B cell (primary cell): ENCODE results near the gene THEMIS. TPM values are rescaled to one million over a fixed set of nuclear protein-coding genes. Genes with fewer than 3 reads are reported as not detected.

Experiments used
- ATAC-seq: fragments of 200-7000 bp; cut with Tn5 transposase; one replicate; pipeline ENCODE4 v1.10.0; 2021; ENCODE audit warnings: low read depth, mild to moderate bottlenecking, moderate number of reproducible peaks, moderate library complexity
- CTCF ChIA-PET: fragments of 350-600 bp; sonication (Branson Sonifier 250); formaldehyde crosslinking; loops from one replicate; lab custom pipeline; 2021; ENCODE audit warnings: antibody characterized with exemption, inconsistent platforms; lab: Charles Lee
- POLR2A ChIA-PET: fragments of 350-600 bp; sonication (Branson Sonifier 250); formaldehyde crosslinking; loops from one replicate; lab custom pipeline; 2021; ENCODE audit warnings: antibody characterized with exemption; lab: Charles Lee
- DNase-seq: peaks from one replicate; pipeline ENCODE4 v3.0.0; 2013
- H2AFZ ChIP-seq: 2 replicates; pipeline ENCODE4 v1.6.1; 2012; ENCODE audit warnings: mild to moderate bottlenecking, low read depth, low read length; ENCODE audit not compliant: insufficient read depth, poor library complexity, severe bottlenecking
- H3K27ac ChIP-seq, 2 donors: 1 replicate in 1 of 2; 2 replicates in 1 of 2; pipeline ENCODE4 v1.5.1; 2012 to 2013; ENCODE audit warnings: low read length in 2 of 2, mild to moderate bottlenecking in 2 of 2, moderate library complexity in 1 of 2
- H3K27me3 ChIP-seq, 4 experiments: fragments of 200-600 bp in 1 of 4; sonication (generic) in 1 of 4; replicated peaks in 1 of 4; 1 replicate in 2 of 4; 2 replicates in 2 of 4; pipeline versions ENCODE4 v1.6.1 to v1.7.0; 2013 to 2016; ENCODE audit warnings: low read length in 3 of 4, mild to moderate bottlenecking in 2 of 4, mixed read lengths in 1 of 4, moderate library complexity in 1 of 4; ENCODE audit not compliant: insufficient read depth in 4 of 4, control insufficient read depth in 3 of 4; ENCODE audit errors: control extremely low read depth in 1 of 4
- H3K36me3 ChIP-seq, 2 experiments: replicated peaks in 1 of 2; 1 replicate in 1 of 2; 2 replicates in 1 of 2; pipeline versions ENCODE4 v1.6.1 to v1.7.1; 2013; ENCODE audit warnings: low read length in 1 of 2; ENCODE audit not compliant: insufficient read depth in 2 of 2, control insufficient read depth in 1 of 2; ENCODE audit errors: control extremely low read depth in 1 of 2, extremely low read depth in 1 of 2
- H3K4me1 ChIP-seq, 2 donors: fragments of 200-600 bp in 1 of 2; sonication (generic) in 1 of 2; 1 replicate in 1 of 2; 2 replicates in 1 of 2; pipeline versions ENCODE4 v1.5.1 to v1.6.1; 2013 to 2017; ENCODE audit warnings: low read length in 2 of 2; ENCODE audit not compliant: control insufficient read depth in 2 of 2, insufficient read depth in 2 of 2
- H3K4me2 ChIP-seq: replicated peaks from 2 replicates; pipeline ENCODE3; 2012; ENCODE audit warnings: mild to moderate bottlenecking, low read depth, low read length; ENCODE audit not compliant: poor library complexity, severe bottlenecking
- H3K4me3 ChIP-seq, 5 experiments: fragments of 200-600 bp in 1 of 5; sonication (generic) in 1 of 5; 1 replicate in 3 of 5; 2 replicates in 2 of 5; pipeline versions ENCODE4 v1.5.1 to v1.7.0; 2011 to 2016; ENCODE audit warnings: low read length in 4 of 5, mild to moderate bottlenecking in 4 of 5, low read depth in 2 of 5, control low read depth in 1 of 5, moderate library complexity in 1 of 5; ENCODE audit not compliant: insufficient read depth in 1 of 5; ENCODE audit errors: control extremely low read depth in 1 of 5, extremely low read depth in 1 of 5
- H3K79me2 ChIP-seq: fragments of 200-600 bp; sonication (generic); one replicate; pipeline ENCODE4 v1.6.0; 2016; ENCODE audit warnings: low read length; ENCODE audit not compliant: control insufficient read depth, insufficient read depth
- H3K9ac ChIP-seq: fragments of 200-600 bp; sonication (generic); 2 replicates; pipeline ENCODE4 v1.6.1; 2017; ENCODE audit warnings: mild to moderate bottlenecking, low read length, moderate library complexity
- H3K9me3 ChIP-seq, 3 donors: one replicate each; pipeline versions ENCODE4 v1.6.1 to v1.7.1; 2013; ENCODE audit warnings: low read length in 2 of 3; ENCODE audit not compliant: control insufficient read depth in 2 of 3, insufficient read depth in 1 of 3; ENCODE audit errors: control extremely low read depth in 1 of 3
- H4K20me1 ChIP-seq: 2 replicates; pipeline ENCODE4 v1.6.0; 2012; ENCODE audit warnings: mild to moderate bottlenecking, low read length; ENCODE audit not compliant: insufficient read depth, control insufficient read depth, poor library complexity, severe bottlenecking
- H3K27ac Mint-ChIP-seq: one replicate; pipeline ENCODE4 v1.8.0; 2021; ENCODE audit warnings: mixed read lengths
- H3K27me3 Mint-ChIP-seq: one replicate; pipeline ENCODE4 v1.8.0; 2021; ENCODE audit warnings: mixed read lengths
- H3K4me1 Mint-ChIP-seq: one replicate; pipeline ENCODE4 v1.8.0; 2021; ENCODE audit warnings: mixed read lengths
- H3K4me3 Mint-ChIP-seq: one replicate; pipeline ENCODE4 v1.8.0; 2021; ENCODE audit warnings: mixed read lengths
- H3K9me3 Mint-ChIP-seq: one replicate; pipeline ENCODE4 v1.8.0; 2022; ENCODE audit warnings: mixed read lengths; ENCODE audit not compliant: insufficient read depth
- CTCF ChIP-seq: fragments of 200-600 bp; IDR thresholded peaks from one replicate; pipeline ENCODE4 v1.8.0; 2022; ENCODE audit warnings: antibody characterized with exemption, mild to moderate bottlenecking
- EZH2 ChIP-seq: IDR thresholded peaks from 2 replicates; pipeline ENCODE4 v1.6.1; 2012; ENCODE audit warnings: borderline replicate concordance, low read depth, mild to moderate bottlenecking, moderate library complexity, low read length; ENCODE audit not compliant: insufficient read depth, poor library complexity, severe bottlenecking
- WGBS: methylation state at CpG from one replicate; pipeline ENCODE4 v1.1.5; 2013; ENCODE audit warnings: missing lambda C conversion rate; ENCODE audit not compliant: insufficient coverage; 5-methylcytosine and 5-hydroxymethylcytosine counted together
- intact Hi-C: fragments of 100-400 bp; cut with micrococcal nuclease; formaldehyde crosslinking; loops from one replicate; pipeline ENCODE4 v1.10.0; 2022
- polyA plus RNA-seq: library from polyadenylated mRNA; depleted of rRNA; stranded (reverse); fragments of >200 nt; gene quantifications from 2 replicates; pipeline ENCODE4 v1.2.3, GENCODE V29; 2012
- total RNA-seq, 2 donors: library from RNA; stranded (reverse); fragments of 120-200 nt in 1 of 2; gene quantifications; 1 replicate in 1 of 2; 2 replicates in 1 of 2; pipeline versions ENCODE4 v1.2.3 to v1.2.4, GENCODE V29; 2013 to 2022

Gene THEMIS
- total and polyA plus RNA-seq, 2 donors (not counting 1 experiment from before 2014, with no cell fraction given) = 0.10 to 0.30 TPM

- H3K27ac Mint-ChIP-seq = no peak overlapping the region
- Histone ChIP-seq H2AFZ (no peak overlapping the region), H3K79me2 (no peaks in the 10 kb centered on the region), H3K36me3 (no peaks in the 10 kb centered on the region), H3K9me3 (no peaks in the 10 kb centered on the region), H3K9ac (no peak overlapping the region), H3K4me2 (no peak overlapping the region), H3K4me1 (no peaks in the 10 kb centered on the region), H3K27me3 (no peaks in the 10 kb centered on the region), H3K4me3 (no peak overlapping the region), H3K27ac (no peak overlapping the region), H4K20me1 (no peaks in the 10 kb centered on the region)
- TF ChIP-seq EZH2 (no peak), CTCF (no peak)
- no peaks in the 10 kb centered on the region for H3K4me1 Mint-ChIP-seq
- intact Hi-C loops = no loop called here
- no peak overlapping the region for H3K4me3 Mint-ChIP-seq
- ATAC-seq = no peak
- ChIA-PET CTCF (no interaction called here), POLR2A (no interaction called here)
- no peaks in the 10 kb centered on the region for H3K27me3 Mint-ChIP-seq
- H3K9me3 Mint-ChIP-seq = no peaks in the 10 kb centered on the region
- no peak for DNase-seq
These were observed 79.4 kb downstream of the THEMIS start for GRCh38 chr6:127821431-127821830.

GRCh38 chr6:127818149-127818548 is 82.7 kb downstream of the THEMIS start:
- Histone ChIP-seq H3K27me3 (no peaks in the 10 kb centered on the region), H3K79me2 (no peaks in the 10 kb centered on the region), H3K27ac (no peak overlapping the region), H3K9me3 (no peaks in the 10 kb centered on the region), H3K4me2 (no peak overlapping the region), H4K20me1 (no peaks in the 10 kb centered on the region), H3K9ac (no peak overlapping the region), H3K4me1 (no peaks in the 10 kb centered on the region), H3K36me3 (no peaks in the 10 kb centered on the region), H3K4me3 (no peak overlapping the region), H2AFZ (no peak overlapping the region)
- no peak overlapping the region for H3K4me3 Mint-ChIP-seq
- no peaks in the 10 kb centered on the region for H3K27me3 Mint-ChIP-seq
- TF ChIP-seq EZH2 (no peak), CTCF (no peak)
- ChIA-PET CTCF (no interaction called here), POLR2A (no interaction called here)
- ATAC-seq (no peak), DNase-seq (no peak)
- H3K4me1 Mint-ChIP-seq = no peaks in the 10 kb centered on the region
- 33% methylated on average over 1 of the region's 2 CpGs for WGBS
- intact Hi-C loops = no loop called here
- no peaks in the 10 kb centered on the region for H3K9me3 Mint-ChIP-seq
- H3K27ac Mint-ChIP-seq = no peak overlapping the region
